Measurements from ENCODE around the gene ADAP1.

GRCh38 chr7:855686-856369 is 98.7 kb downstream of the ADAP1 start:
- TF ChIP-seq POLR2A (IDR thresholded peaks at IDR 0.05), result no peak
- TF ChIP-seq CTCF (IDR thresholded peaks at IDR 0.05), result no peak
